Measurements from ENCODE around the gene CACNB4.

DNA sequence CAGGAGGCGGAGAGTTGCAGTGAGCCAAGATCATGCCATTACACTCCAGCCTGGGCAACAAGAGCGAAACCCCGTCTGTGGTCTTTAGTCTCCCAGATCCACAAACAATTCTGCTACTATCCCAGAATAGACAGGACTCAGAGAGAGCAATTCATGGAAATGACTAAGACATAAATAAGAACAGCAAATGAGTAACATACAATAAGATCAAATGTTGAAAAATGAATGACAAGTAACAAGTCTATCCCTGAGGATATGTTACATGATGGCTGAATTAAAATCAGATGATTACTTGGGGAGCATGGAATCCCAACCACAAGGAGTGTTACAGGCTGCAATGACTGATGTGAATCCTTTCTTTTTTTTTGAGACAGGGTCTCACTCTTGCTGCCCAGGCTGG lies 280.9 kb downstream of the CACNB4 start:
- TF ChIP-seq, protein P1, sequence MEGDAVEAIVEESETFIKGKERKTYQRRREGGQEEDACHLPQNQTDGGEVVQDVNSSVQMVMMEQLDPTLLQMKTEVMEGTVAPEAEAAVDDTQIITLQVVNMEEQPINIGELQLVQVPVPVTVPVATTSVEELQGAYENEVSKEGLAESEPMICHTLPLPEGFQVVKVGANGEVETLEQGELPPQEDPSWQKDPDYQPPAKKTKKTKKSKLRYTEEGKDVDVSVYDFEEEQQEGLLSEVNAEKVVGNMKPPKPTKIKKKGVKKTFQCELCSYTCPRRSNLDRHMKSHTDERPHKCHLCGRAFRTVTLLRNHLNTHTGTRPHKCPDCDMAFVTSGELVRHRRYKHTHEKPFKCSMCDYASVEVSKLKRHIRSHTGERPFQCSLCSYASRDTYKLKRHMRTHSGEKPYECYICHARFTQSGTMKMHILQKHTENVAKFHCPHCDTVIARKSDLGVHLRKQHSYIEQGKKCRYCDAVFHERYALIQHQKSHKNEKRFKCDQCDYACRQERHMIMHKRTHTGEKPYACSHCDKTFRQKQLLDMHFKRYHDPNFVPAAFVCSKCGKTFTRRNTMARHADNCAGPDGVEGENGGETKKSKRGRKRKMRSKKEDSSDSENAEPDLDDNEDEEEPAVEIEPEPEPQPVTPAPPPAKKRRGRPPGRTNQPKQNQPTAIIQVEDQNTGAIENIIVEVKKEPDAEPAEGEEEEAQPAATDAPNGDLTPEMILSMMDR (IDR thresholded peaks at IDR 0.05), result no peak
- TF ChIP-seq POLR2AphosphoS5 (IDR thresholded peaks at IDR 0.05; ENCODE audit: low read depth, low read length), result no peak
- TF ChIP-seq, protein P2, sequence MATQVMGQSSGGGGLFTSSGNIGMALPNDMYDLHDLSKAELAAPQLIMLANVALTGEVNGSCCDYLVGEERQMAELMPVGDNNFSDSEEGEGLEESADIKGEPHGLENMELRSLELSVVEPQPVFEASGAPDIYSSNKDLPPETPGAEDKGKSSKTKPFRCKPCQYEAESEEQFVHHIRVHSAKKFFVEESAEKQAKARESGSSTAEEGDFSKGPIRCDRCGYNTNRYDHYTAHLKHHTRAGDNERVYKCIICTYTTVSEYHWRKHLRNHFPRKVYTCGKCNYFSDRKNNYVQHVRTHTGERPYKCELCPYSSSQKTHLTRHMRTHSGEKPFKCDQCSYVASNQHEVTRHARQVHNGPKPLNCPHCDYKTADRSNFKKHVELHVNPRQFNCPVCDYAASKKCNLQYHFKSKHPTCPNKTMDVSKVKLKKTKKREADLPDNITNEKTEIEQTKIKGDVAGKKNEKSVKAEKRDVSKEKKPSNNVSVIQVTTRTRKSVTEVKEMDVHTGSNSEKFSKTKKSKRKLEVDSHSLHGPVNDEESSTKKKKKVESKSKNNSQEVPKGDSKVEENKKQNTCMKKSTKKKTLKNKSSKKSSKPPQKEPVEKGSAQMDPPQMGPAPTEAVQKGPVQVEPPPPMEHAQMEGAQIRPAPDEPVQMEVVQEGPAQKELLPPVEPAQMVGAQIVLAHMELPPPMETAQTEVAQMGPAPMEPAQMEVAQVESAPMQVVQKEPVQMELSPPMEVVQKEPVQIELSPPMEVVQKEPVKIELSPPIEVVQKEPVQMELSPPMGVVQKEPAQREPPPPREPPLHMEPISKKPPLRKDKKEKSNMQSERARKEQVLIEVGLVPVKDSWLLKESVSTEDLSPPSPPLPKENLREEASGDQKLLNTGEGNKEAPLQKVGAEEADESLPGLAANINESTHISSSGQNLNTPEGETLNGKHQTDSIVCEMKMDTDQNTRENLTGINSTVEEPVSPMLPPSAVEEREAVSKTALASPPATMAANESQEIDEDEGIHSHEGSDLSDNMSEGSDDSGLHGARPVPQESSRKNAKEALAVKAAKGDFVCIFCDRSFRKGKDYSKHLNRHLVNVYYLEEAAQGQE (IDR thresholded peaks at IDR 0.05; ENCODE audit: insufficient read depth in 1 of 2, low read depth in 2 of 2, low read length in 1 of 2), result no peak

All from Panc1 (cell line).